ENCODE results near the gene MACF1. TPM values are rescaled to one million over a fixed set of nuclear protein-coding genes. Genes with fewer than 3 reads are reported as not detected.

MACF1 gene
- total and polyA plus RNA-seq, 4 donors, result 23.3 to 216 (median 51.2) TPM

- TF ChIP-seq, protein P1, sequence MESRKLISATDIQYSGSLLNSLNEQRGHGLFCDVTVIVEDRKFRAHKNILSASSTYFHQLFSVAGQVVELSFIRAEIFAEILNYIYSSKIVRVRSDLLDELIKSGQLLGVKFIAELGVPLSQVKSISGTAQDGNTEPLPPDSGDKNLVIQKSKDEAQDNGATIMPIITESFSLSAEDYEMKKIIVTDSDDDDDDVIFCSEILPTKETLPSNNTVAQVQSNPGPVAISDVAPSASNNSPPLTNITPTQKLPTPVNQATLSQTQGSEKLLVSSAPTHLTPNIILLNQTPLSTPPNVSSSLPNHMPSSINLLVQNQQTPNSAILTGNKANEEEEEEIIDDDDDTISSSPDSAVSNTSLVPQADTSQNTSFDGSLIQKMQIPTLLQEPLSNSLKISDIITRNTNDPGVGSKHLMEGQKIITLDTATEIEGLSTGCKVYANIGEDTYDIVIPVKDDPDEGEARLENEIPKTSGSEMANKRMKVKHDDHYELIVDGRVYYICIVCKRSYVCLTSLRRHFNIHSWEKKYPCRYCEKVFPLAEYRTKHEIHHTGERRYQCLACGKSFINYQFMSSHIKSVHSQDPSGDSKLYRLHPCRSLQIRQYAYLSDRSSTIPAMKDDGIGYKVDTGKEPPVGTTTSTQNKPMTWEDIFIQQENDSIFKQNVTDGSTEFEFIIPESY (IDR thresholded peaks at IDR 0.05), result peak; percentile 22
- TF ChIP-seq TAF1 (conservative IDR thresholded peaks at IDR 0.05), result peak; percentile 59
Measured at GRCh38 chr1:39391691-39392679, 187.5 kb downstream of the MACF1 start (continued).

GRCh38 chr1:39392851-39393573, 188.5 kb downstream of the MACF1 start:
- Histone ChIP-seq H3K9ac (ENCODE audit: low read depth in 1 of 2, low read length in 2 of 2) (peak overlapping the region; percentile 44 to 47), H3K4me1 (ENCODE audit: control insufficient read depth in 4 of 4, insufficient read depth in 4 of 4, low read length in 3 of 4) (peaks cover 12 to 60% (median 44%) of the 10 kb centered on the region in 4 donors), H3K27me3 (ENCODE audit: control insufficient read depth in 4 of 4, insufficient read depth in 4 of 4, low read length in 3 of 4) (no peaks in the 10 kb centered on the region), H3K4me3 (ENCODE audit: low read depth in 1 of 3, low read length in 3 of 3) (no peak overlapping the region), H3K9me3 (ENCODE audit: control insufficient read depth in 4 of 4, low read length in 3 of 4) (no peaks in the 10 kb centered on the region), H3K36me3 (ENCODE audit: control insufficient read depth in 4 of 4, insufficient read depth in 3 of 4, low read depth in 1 of 4, low read length in 3 of 4) (peaks cover 3 to 9% (median 6%) of the 10 kb centered on the region in 4 donors), H3K27ac (ENCODE audit: low read depth in 1 of 2, low read length in 2 of 2) (peak overlapping the region; percentile 96 to 98)
- DNase-seq (ENCODE audit: low spot score), result no peak
- TF ChIP-seq GABPA (IDR thresholded peaks at IDR 0.05 in 1 of 2, conservative IDR thresholded peaks at IDR 0.05 in 1 of 2) (no peak), TAF1 (conservative IDR thresholded peaks at IDR 0.05) (no peak), FOXA2 (IDR thresholded peaks at IDR 0.05) (no peak), YY1 (IDR thresholded peaks at IDR 0.05) (no peak), CTCF (IDR thresholded peaks at IDR 0.05; ENCODE audit: low read depth, low read length, missing input control) (no peak), HNF4A (conservative IDR thresholded peaks at IDR 0.05) (no peak), RAD21 (IDR thresholded peaks at IDR 0.05) (no peak), REST (IDR thresholded peaks at IDR 0.05) (no peak), FOXA1 (IDR thresholded peaks at IDR 0.05) (no peak), RXRA (IDR thresholded peaks at IDR 0.05) (no peak)
- TF ChIP-seq, protein P1 (IDR thresholded peaks at IDR 0.05), result no peak
- TF ChIP-seq, protein P2, sequence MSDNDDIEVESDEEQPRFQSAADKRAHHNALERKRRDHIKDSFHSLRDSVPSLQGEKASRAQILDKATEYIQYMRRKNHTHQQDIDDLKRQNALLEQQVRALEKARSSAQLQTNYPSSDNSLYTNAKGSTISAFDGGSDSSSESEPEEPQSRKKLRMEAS (IDR thresholded peaks at IDR 0.05), result no peak
- WGBS, result 48% methylated on average over 4 of the region's 4 CpGs
